Activated T-cell treated with anti-CD3 and anti-CD28 coated beads for 1 hour (primary cell): ENCODE measurements around the gene MAGEC3.
"Not testable (repeated sequence)": the region's sequence is repeated elsewhere in the genome, so short reads cannot be mapped to it uniquely, and the experiment has no call there.

Experiments
- DNase-seq: peaks from one replicate; pipeline ENCODE4 v3.0.0-alpha.2; 2020; ENCODE audit warnings: low read depth

The MAGEC3 gene, protein sequence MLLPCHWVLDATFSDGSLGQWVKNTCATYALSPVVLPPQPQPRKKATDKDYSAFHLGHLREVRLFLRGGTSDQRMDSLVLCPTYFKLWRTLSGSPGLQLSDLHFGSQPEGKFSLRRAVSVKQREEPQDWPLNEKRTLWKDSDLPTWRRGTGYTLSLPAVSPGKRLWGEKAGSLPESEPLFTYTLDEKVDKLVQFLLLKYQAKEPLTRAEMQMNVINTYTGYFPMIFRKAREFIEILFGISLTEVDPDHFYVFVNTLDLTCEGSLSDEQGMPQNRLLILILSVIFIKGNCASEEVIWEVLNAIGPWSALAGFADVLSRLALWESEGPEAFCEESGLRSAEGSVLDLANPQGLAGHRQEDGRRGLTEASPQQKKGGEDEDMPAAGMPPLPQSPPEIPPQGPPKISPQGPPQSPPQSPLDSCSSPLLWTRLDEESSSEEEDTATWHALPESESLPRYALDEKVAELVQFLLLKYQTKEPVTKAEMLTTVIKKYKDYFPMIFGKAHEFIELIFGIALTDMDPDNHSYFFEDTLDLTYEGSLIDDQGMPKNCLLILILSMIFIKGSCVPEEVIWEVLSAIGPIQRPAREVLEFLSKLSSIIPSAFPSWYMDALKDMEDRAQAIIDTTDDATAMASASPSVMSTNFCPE

DNA sequence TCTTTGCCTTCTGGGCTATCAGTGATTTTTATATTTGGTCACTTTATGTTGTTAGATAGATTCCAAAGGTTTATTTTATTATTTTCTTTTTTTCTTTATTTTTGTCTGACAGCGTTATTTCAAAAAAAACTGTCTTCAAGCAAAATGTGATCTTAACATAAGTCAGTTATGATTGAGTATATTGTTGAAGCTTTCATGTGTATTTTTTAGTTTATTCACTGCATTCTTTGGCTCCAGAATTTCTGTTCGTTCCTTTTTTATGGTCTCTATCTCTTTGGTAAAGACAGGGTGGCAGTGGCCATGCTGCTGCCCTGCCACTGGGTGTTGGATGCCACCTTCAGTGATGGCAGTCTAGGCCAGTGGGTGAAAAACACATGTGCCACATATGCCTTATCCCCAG lies at the start of gene MAGEC3:
TSS of gene MAGEC3 (plus strand) at position 301 of the 400 bp plus-strand sequence. CDS start at position 301, 0 bp downstream.
- no peak for DNase-seq

DNA sequence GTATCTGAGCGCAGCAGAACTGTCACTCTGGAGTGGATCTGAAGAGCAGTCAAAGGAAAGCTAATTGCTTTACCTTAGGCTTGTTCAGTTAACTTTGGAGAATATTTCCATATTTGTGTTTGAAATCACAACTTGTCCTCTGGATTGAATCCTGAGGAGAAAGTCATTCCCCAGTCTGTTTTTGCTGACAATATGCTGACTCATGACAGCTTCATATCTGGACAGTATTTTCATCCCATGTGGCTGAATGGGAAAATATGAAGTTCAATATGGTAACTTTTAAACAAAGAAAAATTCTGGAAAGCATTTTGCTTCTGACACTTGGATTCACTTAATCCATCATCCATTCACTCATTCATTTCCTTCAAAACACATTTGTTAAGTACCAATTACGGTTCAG lies 46.3 kb upstream of the MAGEC3 start:
- DNase-seq, result no peak

GRCh38 chrX:141811438-141811837 lies 26.7 kb upstream of the MAGEC3 start:
- no peak for DNase-seq

DNA sequence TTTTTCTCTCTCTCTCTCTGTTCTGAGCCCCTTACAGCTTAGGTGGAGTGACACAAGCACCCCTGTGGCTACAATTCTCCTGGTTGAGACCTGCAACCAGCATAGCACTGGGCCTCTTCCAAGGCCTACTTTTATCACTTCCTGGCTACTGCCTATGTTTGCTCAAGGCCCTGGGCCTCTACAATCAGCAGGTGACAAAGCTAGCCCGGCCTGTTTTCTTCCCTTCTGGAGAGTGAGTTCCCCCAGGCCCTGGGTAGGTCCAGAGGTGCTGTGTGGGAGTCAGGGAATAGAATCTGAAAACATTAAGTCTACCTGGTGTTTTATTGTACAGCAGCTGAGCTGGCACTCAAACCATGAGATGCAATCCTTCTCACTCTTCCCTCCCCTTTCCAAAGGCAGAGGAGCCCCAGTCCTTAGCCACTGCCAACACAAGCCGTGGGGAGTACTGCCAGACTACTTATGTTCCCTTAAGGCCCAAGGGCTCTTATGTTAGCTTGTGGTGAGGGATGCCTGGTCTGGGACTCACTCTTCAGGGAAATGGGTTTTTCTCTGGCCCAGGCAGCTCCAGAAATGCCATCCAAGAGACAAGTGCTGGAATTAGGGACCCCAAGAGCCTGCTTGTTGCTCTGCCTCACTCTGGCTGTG lies 23.8 kb upstream of the MAGEC3 start:
- no peak for DNase-seq

DNA sequence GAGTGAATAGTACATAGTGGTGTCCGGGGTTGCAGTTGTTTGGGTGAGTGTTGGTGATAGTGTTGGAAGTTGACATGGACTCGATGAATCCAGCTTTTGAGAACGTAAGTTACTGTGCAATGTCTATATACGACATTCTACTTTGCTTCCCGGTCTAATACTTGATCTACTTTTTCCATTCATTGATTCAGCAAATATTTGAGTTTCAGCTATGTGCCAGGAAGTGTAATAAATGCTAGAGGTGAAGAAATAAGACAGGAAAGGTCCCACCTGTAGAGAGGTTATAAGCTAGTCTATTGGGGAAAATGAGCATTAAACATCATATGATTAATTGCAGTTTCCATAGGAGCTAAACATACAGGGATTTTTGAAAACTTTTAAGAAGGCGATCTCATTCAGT lies 22.2 kb upstream of the MAGEC3 start:
- DNase-seq, result no peak

DNA sequence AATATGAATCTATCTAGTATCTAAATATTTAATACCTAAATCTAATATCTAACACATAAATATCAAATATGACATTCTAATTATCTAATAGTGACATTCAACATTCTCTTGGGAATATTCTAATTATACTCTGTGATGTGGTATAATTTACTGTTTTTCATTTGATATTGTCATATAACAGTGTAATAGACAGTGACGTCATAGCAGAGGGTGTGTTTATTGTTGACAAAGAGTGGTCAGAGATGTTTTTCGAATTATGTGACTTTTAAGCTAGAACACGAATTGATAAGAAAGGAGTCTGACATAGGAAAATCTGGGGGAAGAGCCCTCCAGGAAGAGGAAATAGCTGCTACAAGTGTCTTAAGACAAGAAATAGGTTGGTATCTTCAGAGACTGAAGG lies 5.9 kb upstream of the MAGEC3 start:
- no peak for DNase-seq

DNA sequence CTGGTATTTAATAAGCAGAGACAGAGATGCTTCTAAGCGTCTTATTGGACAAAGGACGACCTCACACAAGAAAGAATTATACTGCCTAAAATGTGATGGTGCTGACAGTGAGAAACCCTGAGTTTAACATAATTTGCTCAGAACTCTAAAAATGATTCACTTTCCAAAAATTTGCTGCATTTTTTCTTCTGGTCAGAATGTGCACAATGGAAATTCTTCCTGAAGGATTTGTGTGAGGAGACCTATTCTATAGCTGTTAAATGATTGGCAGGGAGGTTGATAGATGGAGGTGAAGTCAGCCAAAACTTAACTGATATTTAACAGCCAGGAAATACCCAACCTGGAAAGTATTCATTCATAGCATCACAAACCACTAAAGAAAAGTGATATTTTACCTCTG lies 1.7 kb downstream of the MAGEC3 start:
- no peak for DNase-seq

- no peak for DNase-seq
Observed at GRCh38 chrX:141857479-141857878, 19.4 kb downstream of the MAGEC3 start.

DNA sequence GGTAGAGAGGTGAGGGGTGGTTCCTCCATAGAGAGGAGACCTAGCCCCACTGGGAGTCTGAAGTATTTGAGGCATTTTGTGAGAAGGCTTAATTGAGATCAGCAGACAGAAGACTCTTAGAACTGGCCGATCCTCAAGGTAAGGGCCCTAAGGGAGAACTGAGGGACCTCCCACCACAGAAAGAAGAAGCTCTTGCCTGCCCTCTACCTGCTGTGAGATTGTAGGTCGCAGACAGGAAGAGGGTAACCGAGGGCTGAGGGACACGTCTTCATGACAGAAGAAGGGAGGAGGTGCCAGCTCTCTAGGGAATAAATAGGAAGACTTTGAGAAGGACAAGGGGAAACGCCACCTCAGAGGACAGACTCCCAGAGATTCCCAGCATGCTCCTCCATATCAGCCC lies 41.5 kb downstream of the MAGEC3 start:
- DNase-seq, result no peak

DNA sequence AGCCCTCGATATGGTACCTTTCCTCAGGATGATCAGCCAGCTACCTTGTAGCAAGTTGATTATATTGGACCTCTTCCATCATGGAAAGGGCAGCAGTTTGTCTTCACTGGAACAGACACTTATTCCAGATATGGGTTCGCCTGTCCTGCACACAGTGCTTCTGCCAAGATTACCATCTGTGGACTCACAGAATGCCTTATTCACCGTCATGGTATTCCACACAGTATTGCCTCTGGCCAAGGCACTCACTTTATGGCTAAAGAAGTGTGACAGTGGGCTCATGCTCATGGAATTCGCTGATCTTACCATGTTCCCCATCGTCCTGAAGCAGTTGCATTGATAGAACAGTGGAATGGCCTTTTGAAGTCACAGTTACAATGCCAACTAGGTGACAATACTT lies 50.7 kb downstream of the MAGEC3 start:
- not testable (repeated sequence) for DNase-seq

DNA sequence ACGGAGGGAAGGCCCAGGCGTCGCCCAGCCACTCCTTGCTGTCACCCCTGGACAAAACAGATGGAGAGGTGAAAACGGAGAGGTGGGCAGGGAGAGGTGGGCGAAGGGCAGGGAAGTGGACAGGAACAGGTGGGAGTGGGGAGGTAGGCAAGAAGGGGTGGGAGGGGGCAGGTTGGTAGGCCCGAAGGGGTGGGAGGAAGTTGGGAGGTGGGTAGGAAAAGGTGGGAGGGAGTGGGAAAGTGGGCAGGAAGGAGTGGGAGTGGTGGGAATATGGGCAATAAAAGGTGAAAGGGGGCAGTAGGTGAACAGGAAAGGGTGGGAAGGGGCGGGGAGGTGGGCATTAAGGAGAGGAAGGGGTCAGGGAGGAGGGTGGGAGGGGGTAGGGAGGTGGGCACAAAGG lies 56.6 kb downstream of the MAGEC3 start:
- no peak for DNase-seq

DNA sequence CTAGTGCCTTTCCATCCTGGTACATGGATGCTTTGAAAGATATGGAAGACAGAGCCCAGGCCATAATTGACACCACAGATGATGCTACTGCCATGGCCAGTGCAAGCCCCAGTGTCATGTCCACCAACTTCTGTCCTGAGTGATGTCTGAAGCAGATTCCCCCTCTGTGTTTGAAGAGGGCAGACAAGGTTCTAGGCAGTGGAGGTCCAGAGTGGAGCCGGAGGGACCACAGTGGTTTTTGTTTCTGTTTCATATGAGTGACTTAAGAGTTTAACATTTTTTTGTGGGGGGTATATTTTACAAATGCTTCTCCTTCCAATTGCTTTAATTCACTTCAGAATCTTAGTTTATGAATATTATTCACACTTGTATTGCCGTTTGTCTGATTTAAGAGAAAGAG lies 59.6 kb downstream of the MAGEC3 start:
- no peak for DNase-seq

- DNase-seq, result no peak
Observed at GRCh38 chrX:141902366-141902765, 64.2 kb downstream of the MAGEC3 start.

- DNase-seq, result no peak
Observed at GRCh38 chrX:141903400-141904155, 65.5 kb downstream of the MAGEC3 start, which contains the start of gene MAGEC1. MAGEC1 (plus strand) TSS chrX:141903894; CDS start chrX:141905073, 1,179 bp downstream.

DNA sequence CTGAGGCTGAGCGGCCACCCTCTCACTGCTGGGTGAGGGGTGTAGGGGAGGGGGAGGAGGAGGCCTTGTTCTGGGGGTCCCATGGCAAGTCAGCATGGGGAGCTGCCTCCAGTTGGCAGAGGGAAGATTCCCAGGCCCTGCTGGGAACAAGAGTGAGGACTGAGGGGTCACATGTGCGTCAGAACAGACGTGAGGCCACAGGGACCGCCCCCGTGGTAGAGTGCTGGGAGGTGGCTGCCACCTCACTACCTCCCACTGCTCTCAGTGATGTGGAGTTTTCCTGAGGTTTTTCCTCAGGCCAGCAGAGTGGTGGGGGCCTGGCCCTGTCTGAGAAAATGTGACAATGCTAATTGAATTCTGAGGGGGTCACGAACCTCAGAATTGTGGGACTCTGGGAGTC lies 66.1 kb downstream of the MAGEC3 start:
- no peak for DNase-seq

DNA sequence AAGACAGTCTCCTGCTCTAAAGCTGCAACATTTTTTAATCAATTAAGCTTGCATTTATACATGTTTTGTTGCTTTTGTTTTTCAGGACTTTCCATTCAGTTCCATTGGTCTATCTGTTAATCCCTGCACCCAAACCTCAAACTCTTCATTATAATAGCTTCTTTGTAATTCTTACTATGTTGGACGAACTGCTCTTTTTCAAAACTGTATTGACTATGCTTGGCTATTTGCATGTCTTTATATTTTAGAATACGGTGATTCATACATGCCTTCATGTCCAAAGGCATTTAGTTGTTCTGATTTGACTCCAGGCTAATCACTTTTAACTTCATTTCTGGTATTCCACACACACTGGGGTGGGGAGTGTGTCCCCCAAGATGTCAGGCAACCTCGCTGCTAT lies 79.7 kb downstream of the MAGEC3 start:
- DNase-seq, result no peak

- DNase-seq, result no peak
Observed at GRCh38 chrX:141924293-141924692, 86.2 kb downstream of the MAGEC3 start.

- DNase-seq, result no peak
Observed at GRCh38 chrX:141928432-141928831, 90.3 kb downstream of the MAGEC3 start.

DNA sequence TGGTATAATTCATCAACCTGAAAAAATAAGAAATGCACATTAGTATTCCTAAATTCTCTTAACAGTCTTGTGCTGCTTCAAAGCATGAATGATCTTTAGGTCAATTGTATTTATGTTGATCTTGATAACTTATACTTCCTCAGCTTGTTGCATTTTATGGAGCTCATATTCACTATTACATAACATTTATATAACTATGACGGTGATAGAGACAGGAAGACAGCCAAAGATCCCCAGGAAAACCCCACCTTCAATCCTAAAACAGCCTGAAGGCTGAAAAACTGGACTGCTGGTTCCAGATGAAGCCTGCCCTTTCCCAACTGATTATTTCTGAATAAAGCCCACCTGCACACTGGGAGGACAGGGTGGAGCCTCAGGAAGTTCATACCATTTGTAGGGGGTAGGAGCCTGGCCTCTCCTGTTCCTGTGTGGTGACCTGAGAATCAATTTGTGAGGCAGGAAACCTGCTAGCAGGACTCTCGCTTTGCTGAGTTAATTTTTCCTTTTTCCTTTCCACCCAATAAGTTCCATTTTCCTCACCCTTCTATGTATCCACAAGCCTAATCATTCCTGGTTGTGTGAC lies 96.0 kb downstream of the MAGEC3 start:
- no peak for DNase-seq

DNA sequence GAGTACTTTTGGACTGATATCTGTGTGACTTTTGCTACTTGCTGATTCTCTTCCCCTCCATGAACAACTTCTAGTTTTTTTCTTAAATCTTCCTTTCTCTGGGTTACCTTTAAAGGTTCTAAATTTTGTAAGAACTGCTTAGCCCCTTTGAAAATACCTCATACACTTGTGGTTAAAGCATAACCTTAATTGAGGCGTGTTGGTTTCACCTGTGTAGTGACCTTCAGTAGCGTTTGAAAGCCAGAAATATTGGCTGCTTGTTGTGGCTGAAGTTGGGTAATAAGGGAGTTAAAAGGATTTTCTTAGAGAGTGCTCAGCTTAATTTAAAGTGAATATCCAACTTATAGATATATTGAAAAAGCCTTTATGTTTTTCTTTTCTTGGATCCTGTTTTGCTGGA lies 97.5 kb downstream of the MAGEC3 start:
- DNase-seq, result no peak

DNA sequence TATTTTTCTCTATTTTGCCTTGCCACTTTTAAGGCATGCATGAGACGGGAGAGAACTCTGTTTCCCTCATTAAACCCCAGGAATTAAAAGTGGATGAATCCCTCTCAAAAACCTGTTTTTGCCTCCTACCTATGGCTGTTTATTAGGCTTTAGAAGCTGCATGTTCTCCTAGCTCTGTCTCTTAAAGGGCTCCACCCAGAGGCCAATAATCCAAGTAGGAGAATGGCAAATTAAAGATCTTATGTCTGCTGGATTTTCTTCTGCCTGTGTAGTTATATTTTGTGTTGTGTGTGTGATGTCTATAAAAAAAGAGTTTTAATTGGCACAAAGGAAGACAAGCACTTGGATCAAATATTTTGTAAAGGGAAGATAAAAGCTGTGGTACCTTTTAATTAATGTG lies 98.0 kb downstream of the MAGEC3 start:
- DNase-seq, result no peak

- no peak for DNase-seq
Observed at GRCh38 chrX:141941234-141941633, 103.1 kb downstream of the MAGEC3 start.
